Activated CD8-positive, alpha-beta memory T cell treated with anti-CD3 and anti-CD28 coated beads, Interleukin-2, amount 50 U/mL, for 4 hours (primary cell): Measurements from ENCODE around the gene CUL9.

ENCODE experiments used
- DNase-seq: peaks from one replicate; pipeline ENCODE4 v3.0.0-alpha.2; 2020

Gene CUL9

DNA sequence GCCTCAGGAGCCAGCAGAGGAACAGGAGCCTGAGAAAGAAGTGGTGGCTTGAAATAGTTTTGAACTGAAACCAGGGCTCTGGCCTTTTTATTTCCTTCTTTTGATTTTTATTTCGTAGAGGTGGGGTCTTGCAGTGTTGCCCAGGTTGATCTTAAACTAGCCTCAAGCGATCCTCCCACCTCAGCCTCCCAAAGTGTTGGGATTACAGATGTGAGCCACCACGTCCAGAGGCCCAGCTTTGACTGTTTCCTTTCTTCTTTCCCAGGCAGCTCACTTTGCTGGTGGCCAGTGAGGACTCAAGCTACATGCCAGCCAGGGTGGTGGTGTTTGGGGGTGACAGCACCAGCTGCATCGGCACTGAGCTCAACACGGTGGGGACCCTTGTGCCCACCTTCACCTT lies 20.5 kb downstream of the CUL9 start:
- no peak for DNase-seq

DNA sequence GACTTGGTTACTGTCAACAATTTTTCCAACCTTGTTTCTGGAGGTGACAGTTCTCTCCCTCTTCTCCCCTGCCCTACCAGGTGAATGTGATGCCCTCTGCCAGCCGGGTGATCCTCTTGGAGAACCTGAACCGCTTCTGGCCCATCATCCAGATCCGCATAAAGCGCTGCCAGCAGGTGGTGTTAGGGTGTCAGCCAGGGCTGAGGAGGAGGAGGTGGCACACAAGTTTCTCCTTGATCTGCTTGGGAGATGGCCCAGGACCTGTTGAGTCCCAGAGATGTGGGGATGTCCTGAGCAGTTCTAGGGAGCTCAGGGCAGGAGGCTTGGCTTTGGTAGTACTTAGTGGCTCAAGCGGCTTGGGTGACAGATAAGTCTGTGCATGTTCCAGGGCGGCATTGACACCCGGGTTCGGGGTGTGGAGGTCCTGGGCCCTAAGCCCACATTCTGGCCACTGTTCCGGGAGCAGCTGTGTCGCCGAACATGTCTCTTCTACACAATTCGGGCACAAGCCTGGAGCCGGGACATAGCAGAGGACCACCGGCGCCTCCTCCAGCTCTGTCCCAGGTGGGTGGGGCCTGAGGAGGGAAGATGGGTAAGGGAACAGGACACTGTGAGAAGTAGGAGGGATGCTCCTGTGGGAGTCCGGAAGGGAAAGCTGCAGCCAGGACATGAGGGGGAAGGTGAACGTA lies 21.2 kb downstream of the CUL9 start:
- DNase-seq: no peak

DNA sequence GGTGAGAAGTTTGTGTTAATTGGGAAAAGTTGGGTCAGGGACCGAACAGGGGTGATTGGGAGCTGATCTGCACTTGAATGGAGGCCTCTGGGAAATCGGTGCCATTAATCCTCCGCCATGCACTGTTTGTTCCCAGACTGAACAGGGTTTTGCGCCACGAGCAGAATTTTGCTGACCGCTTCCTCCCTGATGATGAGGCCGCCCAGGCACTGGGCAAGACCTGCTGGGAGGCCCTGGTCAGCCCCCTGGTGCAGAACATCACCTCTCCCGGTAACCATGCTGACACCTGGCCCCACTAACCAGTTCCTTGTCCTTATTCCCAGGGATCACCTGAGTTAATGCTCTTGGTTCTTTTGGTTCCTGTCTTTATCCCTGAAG lies 21.7 kb downstream of the CUL9 start:
- no peak for DNase-seq

DNA sequence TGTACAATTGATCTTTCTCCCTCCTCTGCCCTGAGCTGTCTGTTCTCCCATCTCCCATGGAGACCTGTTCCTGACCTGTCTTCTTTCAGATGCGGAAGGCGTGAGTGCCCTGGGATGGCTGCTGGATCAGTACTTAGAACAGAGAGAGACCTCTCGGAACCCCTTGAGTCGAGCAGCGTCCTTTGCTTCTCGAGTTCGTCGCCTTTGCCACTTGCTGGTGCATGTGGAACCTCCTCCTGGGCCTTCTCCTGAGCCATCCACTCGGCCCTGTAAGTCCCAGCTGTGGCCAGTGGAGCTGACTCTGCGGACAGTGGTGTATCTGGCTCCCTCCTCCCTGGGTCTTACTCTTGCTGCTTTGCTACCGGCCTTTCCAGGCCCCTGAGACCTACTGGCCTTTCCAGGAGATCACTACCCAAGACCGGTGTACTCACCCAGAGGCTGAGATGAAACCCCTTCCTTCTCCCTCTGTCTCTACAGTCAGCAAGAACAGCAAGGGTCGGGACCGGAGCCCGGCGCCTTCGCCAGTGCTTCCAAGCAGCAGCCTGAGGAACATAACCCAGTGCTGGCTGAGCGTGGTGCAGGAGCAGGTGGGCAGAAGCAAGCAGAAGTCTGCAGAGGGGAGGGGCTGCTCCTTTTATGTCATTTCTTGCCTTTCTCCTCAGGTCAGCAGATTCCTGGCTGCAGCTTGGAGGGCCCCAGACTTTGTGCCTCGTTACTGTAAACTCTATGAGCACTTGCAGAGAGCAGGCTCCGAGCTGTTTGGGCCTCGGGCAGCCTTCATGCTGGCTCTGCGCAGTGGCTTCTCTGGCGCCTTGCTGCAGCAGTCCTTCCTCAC lies 22.5 kb downstream of the CUL9 start:
- DNase-seq: no peak

DNA sequence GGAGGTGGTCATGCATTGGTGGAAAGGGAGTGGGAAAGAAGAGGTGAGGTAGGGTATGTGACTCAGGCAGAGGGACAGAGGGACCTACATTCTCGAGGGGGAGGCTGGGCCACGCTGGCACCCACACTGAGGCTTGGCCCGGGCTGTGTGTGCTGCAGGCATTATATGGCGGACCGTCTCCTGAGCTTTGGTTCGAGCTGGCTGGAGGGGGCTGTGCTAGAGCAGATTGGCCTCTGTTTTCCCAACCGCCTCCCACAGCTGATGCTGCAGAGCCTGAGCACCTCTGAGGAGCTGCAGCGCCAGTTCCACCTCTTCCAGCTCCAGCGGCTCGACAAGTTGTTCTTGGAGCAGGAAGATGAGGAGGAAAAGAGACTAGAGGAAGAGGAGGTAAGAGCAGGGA lies 23.9 kb downstream of the CUL9 start:
- DNase-seq: no peak

DNA sequence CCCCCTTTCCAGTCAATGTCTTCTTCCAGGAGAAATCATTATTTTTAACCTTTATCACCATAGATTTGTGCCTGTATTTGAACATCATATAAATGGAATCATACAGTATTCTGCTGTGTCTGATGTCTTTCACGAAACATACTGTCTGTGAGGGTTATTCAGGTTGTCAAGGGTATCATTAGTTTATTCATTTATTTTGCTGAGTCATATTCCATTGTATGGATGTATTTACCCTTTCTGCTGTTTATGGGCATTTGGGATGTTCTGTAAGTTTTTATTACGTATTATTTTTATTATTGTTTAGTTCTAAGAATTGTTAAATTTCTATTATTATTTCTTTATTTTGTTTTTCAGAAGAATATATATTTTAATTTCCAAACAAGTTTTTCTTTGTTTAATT lies 25.3 kb downstream of the CUL9 start:
- DNase-seq: no peak

DNA sequence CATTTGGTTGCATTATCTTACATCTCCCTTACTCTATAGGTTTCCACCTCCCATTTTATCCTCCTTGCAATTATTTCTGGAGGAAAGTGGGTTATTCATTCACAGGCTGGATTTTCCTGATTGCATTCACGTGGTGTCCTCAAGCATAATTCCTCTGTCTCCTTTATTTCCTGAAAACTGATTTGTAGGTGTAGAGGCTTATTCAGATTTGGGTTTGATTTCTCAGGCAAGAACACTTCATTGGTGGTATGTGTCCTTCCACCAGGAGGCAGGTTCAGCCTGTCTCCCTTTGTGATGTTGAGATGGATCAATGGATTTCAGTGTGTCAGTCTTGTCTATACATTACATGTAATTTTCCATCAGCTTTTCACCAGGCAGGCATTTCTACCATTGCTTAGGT lies 30.0 kb downstream of the CUL9 start:
- DNase-seq: no peak

DNA sequence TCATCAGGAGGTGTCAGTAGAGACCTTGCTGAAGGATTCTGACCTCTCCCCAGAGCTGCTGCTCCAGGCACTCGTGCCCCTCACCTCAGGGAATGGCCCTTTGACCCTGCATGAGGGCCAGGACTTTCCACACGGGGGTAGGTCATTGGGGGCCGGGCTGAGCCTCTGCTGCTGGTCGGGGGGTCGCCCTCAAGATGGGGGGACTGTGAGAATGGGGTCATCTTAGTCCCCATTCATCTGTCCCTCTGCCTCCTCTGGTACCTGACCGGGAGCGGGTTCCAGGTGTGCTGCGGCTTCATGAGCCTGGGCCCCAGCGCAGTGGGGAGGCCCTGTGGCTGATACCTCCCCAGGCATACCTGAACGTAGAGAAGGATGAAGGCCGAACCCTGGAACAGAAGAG lies 31.4 kb downstream of the CUL9 start:
- no peak for DNase-seq

DNA sequence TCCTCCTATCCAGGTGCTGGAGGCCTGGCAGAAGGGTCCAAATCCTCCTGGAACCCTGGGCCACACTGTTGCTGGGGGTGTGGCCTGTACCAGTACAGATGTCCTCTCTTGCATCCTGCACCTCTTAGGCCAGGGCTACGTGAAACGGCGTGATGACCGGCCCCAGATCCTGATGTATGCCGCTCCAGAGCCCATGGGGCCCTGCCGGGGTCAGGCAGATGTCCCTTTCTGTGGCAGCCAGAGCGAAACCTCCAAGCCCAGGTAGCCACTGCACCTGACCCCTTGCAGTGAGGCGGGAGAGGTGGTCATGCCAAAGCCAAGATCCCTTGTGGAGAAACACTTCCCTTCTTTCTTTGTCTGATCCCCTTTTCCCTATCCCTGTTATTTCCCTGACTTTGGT lies 33.1 kb downstream of the CUL9 start:
- DNase-seq: no peak

DNA sequence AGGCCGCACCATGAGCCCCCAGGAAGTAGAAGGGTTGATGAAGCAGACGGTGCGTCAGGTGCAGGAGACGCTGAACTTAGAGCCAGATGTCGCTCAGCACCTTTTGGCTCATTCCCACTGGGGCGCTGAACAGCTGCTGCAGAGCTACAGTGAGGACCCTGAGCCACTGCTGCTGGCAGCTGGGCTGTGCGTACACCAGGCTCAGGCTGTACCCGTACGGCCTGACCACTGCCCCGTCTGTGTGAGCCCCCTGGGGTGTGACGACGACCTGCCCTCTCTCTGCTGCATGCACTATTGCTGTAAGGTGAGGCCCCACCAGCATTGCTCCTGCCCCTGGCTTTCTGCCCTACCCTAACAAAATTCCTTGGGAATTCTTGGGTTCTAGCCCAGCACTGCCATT lies 34.2 kb downstream of the CUL9 start:
- DNase-seq: no peak

DNA sequence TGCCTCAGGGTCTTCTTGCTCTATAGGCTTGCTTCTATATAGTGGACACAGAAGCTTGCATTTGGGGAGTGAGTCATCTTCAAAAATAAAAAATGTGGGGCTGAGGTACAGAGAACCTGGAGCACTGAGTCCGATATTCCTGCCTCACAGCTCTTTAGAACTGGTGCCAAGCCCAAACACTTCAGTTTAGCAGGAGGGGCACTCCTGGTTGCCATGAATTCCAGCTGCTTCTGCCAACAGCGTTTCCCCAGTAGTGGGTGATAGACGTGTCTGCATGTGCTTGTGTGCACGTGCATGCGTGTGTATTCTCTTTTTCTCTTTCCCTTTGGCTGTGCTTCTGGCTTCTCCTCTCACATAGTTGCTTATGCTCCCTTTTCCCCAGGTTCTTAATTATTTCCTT lies 35.4 kb downstream of the CUL9 start:
- DNase-seq: no peak

DNA sequence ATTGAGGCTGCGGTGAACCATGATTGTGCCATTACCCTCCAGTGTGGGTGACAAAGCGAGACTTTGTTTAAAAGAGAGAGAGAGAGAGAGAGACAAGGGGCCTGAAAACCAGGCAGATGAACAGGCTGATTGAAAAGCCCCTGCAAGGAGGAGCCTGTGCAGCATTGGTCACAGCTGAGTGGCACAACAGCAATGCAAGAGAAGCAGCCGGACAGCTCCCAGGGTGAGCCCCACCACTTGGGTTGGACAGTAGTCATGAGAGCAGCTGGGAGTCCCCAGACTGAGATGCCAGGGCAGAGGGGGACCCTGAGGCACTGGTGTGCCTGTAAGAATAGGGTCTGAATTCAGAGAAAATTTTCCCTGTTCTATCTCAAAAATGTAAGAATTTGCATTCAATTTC lies 37.1 kb downstream of the CUL9 start:
- no peak for DNase-seq

DNA sequence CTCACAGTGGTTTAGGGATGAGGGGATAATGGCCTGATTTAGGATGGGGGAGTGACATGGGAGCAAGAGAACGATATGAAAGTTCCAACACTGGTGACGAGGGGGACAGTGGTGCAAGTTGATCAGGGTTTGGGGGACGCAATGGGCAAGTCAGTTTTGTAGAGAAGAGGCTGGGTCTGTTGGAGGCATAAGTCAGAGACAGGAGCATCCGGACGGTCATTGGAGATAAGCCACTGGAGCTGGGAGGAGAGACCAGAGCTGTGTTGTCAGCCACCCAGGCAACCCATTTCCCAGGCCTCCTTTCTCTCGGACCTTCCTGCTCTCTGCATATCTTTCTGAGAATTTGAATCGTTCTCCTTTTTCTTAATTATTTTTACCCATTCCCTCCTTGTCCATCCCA lies 37.8 kb downstream of the CUL9 start:
- DNase-seq: no peak

DNA sequence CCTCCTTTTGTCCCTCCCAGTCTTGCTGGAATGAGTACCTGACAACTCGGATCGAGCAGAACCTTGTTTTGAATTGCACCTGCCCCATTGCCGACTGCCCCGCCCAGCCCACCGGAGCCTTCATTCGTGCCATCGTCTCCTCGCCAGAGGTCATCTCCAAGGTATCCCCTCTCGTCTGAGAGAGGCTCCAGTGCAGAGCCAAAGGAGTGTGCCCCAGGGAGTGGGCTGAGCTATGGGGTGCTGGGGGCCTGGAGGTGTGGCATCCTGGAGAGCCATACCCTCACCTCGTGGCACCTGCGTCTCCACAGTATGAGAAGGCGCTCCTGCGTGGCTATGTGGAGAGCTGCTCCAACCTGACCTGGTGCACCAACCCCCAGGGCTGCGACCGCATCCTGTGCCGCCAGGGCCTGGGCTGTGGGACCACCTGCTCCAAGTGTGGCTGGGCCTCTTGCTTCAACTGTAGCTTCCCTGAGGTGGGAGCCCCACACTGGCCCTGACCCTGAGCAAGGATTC lies 38.5 kb downstream of the CUL9 start:
- no peak for DNase-seq

DNA sequence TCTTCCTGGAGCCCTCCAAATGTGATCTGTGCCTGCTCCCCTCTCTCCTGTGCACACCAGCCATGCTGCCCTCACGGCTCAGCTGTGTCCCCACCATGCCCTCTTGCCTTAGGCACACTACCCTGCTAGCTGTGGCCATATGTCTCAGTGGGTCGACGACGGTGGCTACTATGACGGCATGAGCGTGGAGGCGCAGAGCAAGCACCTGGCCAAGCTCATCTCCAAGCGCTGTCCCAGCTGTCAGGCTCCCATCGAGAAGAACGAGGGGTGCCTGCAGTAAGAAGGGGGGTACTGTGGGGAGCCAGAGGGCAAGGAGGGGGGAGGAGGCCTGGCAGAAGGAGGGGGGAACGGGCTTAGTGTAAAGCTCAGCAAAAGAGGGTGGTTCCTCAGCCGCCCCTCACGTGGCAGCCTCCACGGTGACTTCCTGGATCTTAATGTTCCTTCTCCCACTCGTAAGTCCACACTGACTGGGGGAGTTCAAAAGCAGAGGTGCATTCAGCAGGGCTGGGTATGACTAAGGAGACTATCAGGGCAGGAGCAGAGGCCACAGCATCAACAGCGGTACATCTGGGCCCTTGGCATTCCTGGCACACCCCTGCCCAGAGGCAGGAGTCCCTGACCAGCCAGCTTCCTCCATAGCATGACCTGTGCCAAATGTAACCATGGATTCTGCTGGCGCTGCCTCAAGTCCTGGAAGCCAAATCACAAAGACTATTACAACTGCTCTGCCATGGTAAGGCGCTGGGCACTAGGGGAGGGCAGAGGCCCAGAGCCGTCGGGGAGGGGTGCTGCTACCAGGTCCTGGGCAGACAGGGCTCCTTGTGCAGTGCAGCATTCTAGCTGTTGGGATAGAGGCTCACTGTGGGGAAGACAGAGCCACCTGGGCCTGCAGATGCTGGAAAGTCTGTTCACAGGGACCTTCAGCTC lies 39.3 kb downstream of the CUL9 start:
- DNase-seq: no peak

DNA sequence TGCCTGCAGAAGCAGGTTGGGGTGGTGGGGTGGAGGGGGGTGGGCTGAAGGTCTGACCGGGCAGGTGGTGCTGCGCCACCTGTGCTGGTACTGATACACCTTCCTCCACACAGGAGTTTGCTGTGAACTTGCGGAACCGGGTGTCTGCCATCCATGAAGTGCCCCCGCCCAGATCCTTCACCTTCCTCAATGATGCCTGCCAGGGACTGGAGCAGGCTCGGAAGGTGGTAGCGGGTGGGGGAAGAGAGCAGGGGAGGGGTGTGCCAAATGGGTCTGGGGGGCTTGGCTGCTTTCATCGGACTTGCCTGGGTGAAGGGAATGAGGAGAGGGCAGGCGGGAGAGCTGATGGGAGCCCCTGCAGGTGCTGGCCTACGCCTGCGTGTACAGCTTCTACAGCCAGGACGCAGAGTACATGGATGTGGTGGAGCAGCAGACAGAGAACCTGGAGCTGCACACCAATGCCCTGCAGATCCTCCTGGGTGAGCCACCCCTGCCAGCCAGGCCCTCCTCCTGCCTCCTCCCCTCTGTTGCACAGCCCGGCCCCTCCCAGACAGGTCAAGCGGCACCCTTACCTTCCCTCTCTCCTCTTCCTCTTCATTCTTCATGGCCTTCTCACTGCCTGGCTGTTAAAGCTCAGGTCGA lies 40.5 kb downstream of the CUL9 start:
- no peak for DNase-seq

DNA sequence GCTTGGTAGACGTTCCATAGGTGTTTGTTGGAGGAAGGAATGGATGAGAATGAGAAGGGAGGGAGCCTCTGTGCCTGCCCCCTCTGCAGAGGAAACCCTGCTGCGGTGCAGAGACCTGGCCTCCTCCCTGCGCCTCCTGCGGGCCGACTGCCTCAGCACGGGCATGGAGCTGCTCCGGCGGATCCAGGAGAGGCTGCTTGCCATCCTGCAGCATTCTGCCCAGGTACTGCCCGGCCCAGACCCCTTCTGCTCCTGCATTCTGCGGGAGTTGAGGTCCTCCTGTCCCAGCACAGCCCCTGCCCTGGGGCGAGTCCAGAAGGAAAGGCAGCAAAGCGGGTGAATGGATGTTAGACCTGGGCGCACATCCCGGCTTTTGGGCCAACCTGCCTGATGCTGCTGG lies 41.2 kb downstream of the CUL9 start:
- DNase-seq: no peak

DNA sequence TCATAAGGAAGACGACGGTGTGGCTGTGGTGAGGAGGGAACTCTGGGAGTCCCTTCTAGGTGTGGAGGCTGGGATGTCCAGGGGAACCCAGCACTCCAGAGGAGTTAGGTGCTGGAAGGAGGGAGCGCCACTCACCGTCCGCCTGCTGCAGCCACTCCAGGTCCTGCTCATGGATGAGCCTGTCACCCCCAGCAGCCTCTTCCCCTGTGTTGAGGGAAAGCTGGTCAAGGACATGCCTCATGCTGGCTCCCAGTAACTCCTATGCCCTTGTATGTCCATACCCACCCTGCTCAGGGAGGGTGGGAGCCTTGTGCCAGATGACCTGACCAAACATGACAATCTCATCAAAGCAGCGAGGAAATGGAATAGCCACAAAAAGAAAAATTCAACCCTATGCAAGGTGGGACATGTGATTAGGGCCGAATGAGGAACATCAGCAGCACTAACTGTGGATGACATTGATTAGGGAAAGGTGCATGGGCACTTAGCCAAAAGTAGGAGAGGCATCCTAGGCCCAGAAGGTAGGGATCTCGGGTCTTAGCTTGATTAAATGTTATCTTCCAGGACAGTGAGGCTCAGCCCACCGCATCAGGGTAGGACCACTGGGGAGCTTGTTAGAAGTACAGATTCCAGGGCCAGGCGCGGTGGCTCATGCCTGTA lies 44.3 kb downstream of the CUL9 start:
- DNase-seq: no peak

DNA sequence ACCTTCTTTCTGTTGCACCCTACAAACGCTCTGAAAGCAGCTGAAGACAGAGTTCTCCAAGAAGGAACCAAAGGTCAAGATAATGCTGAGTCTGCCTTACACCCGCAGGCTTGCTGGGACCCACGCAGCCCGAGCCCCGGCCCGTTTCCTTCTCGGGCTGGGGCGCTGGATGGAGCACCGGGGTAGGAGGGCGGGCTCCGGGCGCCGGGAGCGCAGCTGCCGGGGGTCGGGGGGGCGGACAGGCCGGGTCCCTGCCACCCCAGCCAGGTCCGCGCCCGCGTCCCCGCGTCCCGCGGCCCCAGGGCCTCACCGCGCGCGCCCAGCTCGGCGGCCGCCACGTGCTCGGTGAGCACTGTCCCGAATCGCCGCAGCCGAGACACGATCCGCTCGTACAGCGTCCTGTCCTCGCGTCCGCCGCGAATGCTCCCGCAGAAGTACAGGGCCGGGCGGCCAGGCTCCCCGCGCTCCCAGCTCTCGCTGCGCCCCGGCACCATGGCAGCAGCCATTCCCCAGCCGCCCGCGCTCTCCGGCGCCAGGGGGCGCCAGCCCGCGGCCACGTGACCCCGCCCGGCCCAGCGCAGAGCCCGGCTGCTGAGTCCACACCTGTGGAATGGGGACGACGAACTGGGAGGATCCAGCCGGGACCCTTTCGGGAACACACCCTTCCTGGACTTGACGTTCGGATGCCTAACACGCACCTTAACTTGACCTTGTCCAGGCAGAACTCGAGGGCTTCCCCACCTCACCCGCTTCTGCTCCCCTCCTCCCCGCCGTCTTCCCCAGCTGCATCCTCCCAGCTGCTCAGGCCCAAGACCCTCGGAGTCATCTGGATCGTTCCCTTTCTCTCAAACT lies 47.2 kb downstream of the CUL9 start, which contains the start of gene DNPH1:
Gene DNPH1 (minus strand): TSS at position 531 of the 852 bp plus-strand sequence. CDS start 25 bp downstream, at position 506.
- peak; percentile 83 for DNase-seq

DNA sequence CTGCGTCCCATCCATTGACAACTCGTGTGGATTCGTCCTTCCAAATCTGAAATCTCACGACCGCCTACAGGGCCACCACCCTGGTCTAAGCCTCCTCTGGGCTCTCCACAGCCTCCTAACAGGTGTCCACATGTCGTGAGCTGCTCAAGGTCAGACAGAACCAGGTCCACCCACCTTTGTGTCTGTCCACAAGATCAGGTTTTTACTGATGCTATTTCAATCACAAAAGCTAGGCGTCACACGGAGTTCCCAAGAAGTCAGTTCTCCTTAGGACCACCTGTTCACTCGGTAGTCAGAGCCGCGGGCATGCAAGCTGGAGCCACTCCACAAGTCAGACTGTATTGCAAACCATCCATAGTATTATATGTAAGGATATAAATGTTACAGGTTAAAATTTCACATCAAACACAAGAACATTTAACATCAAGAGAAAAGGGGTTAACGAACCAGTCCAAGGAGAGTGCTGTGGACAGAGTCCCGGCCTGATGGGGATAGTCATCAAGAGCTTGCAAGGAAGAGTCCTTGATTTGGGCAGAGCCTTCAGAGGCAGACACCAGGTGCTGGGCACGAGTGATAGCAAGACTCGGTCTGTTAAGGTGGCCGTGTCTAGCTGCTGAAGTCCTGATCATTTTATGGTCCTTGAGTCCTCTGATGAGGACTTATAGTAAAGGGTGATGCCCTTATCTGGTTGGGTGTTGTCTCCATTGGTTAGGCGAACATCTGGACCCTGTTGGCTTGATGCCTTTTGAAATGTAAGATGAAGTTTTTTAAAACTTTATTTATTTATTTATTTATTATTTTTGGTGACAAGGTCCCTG lies 48.0 kb downstream of the CUL9 start:
- no peak for DNase-seq
